Activated CD4-positive, alpha-beta T cell treated with anti-CD3 and anti-CD28 coated beads for 1 hour (primary cell): ENCODE results near the gene FAM107B.
"Not testable (repeated sequence)": the region's sequence is repeated elsewhere in the genome, so short reads cannot be mapped to it uniquely, and the experiment has no call there.

Source experiments
- DNase-seq: peaks from one replicate; pipeline ENCODE4 v3.0.0-alpha.2; 2020

The FAM107B gene

GRCh38 chr10:14774797-14775196 is at the start of gene FAM107B:
TSS of gene FAM107B (minus strand) at chr10:14774897. CDS start at chr10:14774663, 234 bp downstream.
- DNase-seq = no peak

DNA sequence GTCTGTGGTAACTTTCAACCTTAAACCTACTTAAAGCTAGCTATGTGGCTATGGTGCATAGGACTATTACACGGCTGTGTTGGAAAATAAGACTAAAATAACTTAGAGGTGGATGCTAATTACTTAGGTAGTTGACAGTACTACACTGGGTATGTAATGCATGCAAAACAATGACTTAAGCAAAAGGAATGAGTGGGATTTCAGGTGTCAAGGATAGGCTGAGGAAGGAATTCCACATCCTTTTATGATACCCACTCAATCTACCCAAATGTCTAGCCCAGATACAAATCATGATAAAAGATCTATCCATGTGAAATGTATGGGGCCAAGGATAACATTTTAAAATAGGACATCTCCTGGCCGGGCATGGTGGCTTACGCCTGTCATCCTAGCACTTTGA is 49.3 kb upstream of the FAM107B start:
- DNase-seq = no peak

DNA sequence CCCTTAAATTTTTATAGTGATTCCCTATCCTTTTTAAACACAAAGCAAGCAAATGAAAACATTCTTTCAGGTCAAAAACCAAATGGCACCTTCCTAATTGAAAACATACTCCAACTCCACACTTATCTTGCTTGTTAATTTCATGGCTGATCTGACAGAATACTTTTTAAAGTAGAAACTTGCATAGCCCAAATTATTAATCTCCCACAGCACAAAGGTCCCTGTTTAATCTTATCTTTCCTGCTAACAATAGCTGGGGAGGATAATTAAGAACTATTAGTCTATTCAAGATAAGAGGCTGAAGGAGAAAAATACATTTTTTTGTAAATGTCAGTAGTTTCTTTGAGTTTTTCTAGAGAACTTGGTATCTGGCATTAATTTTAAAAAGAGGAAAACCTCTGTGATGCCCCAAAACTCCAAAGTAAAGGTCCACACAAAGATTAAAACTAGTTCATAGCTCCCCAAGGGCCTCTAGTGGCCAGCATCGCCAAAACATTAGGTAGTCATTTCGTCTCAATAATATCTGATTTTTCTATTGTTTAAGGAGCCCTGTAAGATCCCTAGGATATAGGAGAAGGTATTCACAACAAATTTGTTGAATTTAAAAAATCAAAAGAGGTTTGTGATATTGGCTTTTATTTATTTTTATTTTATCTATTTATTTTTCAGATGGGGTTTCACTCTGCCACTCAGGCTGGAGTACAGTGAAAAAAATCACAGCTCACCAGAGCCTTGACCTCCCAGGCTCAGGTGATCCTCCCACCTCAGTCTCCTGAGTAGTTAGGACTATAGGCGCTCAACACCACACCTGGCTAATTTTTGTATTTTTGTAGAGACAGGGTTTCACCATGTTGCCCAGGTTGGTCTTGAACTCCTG is 48.4 kb upstream of the FAM107B start:
- DNase-seq = no peak

DNA sequence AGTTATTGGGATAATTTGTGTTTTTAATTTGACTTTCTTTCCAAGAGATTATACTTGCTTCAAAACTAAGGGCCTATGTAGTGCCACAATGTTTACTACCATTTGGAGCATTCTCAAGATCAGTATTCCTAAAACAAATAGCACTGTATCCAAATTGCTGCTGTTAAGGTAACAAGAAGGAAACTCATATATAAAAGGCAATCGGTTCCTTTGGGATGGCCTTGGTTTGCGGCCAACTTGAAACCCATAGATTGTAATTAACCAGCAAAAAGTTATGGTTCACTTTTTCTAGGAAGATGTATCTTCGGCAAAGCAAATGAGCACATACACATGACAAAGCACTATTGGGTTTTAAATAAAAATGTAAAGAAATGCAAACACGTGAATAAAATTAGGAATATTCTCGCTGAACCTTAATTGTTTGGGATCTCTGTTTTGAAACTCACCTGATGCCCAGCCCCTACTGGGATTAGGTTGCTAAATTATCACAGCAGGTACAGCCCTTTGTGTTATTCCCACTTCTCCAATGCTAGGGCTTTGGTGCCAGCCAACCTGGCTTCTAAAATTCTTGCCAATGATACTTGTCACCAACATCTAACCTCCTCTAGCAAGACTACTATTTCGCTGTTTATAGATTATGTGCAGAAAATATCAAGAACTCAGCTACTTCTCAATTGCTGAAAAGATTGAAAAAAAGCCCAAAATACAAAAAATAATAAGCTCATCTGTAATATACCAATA is 47.1 kb upstream of the FAM107B start:
- no peak for DNase-seq

DNA sequence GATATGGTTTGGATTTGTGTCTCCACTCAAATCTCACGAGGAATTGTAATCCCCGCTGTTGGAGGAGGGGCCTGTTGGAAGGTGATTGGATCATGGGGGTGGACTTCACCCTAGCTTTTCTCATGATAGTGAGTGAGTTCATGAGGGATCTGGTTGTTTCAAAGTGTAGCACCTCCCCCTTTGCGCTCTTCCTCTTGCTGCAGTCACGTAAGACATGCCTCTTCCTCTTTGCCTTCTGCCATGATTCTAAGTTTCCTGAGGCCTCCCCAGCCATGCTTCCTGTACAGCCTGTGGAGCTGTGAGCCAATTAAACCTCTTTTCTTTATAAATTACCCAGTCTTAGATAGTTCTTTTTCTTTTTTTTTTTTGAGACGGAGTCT is 46.1 kb upstream of the FAM107B start:
- no peak for DNase-seq

DNA sequence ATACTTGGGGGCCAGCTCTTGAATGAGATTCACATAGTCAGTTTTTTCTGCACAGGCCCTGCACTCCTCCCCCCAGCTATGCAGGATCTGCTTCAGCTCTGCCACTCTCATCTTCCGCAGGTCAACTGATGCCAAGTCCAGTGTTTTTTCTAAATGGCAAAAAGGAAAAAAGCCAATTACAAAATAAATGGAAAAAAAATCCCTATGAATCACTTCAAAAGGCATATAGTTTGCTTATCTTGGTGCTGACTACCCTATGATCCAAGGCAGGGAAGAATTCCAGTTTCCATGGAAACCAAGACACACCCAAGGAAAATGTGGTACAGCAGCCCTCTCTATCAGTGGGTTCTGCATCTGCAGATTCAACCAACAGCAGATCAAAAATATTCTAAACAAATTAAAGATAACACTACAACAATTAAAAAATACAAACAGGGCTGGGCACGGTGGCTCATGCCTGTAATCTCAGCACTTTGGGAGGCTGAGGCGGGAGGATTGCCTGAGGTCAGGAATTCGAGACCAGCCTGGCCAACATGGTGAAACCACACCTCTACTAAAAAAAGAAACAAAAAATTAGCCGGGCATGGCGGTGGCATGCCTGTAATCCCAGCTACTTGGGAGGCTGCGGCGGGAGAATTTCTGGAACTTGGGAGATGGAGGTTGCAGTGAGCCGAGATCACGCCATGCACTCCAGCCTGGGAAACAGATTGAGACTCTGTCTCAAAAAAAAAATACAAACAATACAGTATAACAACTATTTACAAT is 45.5 kb upstream of the FAM107B start:
- no peak for DNase-seq

DNA sequence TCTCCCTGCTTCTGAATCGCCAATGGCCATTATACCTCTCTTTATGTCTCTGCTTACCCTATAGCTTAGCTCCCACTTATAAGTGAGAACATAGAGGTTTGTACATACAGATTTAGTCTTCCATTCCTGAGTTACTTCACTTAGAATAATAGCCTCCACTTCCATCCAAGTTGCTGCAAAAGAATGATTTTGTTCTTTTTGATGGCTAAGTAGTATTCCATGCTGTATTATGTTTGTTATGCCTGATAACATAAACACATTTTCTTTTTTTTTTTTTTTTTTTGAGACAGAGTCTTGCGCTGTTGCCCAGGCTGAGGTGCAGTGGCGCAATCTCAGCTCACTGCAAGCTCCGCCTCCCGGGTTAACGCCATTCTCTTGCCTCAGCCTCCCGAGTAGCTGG is 42.0 kb upstream of the FAM107B start:
- not testable (repeated sequence) for DNase-seq

DNA sequence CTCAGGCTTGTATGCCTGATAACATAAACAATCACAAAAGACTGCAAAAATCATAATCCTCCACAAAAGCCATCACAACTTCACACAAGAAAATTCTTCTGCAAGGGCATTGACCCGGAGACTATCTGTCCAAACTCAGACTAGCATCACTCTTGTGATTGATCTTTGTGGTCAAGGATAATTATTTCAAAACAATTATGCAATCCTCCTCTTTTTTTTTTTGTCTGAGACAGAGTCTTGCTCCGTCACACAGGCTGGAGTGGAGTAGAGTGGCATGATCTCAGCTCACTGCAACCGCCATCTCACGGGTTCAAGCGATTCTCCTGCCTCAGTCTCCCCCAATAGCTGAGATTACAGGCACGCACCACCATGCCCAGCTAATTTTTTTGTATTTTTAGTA is 41.0 kb upstream of the FAM107B start:
- DNase-seq = no peak

DNA sequence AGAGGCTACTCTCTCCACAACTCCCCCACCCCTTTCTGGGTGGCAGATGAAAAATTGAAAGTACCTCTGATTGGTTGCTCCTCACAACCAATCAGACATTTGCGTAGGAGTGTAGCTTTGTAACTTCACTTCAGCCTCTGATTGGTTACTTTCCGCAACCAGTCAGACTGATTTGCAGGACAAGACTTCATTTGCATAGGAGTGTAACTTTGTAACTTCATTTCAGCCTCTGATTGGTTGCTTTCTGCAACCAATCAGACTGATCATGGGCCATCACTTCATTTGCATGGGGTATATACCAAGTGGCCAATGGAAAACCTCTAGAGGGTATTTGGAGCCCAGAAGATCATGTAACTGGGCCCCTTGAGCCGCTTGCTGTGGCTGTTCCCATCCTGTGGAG is 37.6 kb upstream of the FAM107B start:
- DNase-seq = no peak

GRCh38 chr10:14810969-14811953 is 36.6 kb upstream of the FAM107B start:
- no peak for DNase-seq

GRCh38 chr10:14806318-14806717 is 31.6 kb upstream of the FAM107B start:
- DNase-seq = no peak

GRCh38 chr10:14803827-14804226 is 29.1 kb upstream of the FAM107B start:
- DNase-seq = no peak

DNA sequence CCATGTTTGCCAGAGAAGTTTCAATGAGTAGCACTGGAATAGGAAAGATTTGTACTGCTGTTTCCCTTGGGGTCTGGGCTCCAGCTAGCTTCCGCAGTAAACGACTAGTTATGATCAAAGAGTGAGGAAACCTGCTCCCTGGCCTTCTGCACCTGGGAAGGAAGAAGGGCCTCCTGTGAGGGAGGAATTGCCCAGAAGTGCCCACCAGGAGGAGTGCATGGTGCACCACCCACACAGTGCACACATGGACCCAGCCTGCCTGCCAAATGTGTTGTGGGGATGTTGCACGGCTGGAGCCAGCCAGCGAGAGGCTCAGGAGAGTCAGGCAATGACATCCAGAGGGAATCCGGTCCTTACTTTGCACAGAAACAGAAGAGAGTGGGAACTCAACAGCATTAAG is 27.0 kb upstream of the FAM107B start:
- no peak for DNase-seq

GRCh38 chr10:14800397-14800796 is 25.7 kb upstream of the FAM107B start:
- no peak for DNase-seq

- DNase-seq = no peak
Measured at GRCh38 chr10:14798636-14799035, 23.9 kb upstream of the FAM107B start.

GRCh38 chr10:14787938-14788337 is 13.2 kb upstream of the FAM107B start:
- DNase-seq = no peak

DNA sequence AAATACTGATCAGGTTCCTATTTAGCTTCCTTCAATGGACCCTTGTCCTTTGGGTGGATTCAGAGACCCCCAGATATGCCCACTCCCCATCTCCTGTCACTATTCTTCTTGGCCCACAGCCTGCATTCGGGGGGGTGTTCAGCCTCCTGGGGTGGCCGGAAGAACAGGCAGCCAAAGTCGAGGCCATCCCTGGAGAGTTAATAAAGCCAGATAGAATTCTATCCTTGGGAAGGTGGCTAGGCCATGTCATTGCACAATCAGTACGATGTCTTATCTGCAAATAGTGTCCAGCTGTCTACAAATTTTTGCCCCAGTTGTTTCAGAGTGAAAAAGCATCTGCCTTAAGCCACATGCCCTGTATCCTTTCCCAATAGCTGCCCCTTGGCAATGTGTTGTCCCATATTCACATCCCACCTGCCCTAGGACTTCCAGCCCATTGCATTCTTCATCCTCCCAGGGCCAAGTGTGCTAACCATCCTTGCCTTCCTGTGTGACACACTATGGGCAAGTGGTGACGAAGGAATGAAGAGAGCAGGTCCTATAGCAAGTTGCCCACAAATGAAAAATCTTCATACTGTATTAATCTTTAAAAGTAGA is 9.9 kb upstream of the FAM107B start:
- no peak for DNase-seq

DNA sequence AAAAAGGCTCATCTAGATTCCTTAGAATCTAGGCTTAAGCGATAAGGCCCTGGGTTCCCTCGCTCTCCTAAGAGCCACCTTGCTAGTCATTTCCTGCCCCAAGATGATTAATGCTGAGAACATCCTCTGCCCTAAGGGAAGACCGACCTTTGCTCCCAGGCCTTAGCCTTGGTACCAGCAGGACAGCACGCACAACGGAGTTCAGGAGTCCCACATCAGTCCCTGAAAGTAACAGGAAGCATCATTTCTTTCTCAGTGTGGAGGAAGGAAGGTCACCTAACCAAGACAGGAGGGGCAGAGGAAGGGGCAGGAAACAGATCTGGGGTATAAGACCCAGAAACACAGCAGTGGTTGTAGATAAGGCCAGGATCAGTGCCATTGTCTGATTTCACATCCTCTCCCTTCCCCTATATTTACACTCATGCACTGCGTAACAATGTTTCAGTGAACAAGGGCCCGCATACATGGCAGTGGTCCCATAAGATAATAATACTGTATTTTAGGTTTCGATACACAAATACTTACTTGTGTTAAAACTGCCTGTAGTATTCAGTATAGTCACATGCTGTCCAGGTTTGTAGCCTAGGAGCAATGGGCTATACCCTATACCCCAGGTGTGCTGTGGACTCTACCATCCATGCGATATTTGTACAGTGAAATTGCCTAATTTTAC is 8.1 kb upstream of the FAM107B start:
- no peak for DNase-seq

- no peak for DNase-seq
Measured at GRCh38 chr10:14781763-14782162, 7.1 kb upstream of the FAM107B start.

GRCh38 chr10:14779001-14779651 is 4.4 kb upstream of the FAM107B start:
- DNase-seq = no peak

DNA sequence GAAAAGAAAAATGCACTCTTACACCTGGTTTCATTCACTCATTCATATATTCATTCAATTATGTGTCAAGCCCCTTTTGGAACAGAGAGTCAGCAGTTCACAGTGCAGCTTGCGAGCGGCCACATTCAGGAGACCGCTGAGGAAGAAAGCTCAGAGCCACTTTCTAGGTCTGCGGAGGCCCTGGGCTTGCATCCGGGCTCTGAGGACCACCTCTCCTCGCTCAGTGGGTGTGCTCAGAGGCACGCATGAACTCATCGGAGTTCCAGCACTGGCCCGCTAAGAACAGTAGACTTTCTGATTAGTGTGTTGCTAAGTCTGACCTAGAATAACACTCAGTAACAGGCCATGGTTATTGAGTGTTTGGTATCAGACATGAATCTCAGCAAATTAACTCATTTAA is 1.8 kb upstream of the FAM107B start:
- no peak for DNase-seq
